ENCODE results near the gene SELENOT.

Gene SELENOT

DNA sequence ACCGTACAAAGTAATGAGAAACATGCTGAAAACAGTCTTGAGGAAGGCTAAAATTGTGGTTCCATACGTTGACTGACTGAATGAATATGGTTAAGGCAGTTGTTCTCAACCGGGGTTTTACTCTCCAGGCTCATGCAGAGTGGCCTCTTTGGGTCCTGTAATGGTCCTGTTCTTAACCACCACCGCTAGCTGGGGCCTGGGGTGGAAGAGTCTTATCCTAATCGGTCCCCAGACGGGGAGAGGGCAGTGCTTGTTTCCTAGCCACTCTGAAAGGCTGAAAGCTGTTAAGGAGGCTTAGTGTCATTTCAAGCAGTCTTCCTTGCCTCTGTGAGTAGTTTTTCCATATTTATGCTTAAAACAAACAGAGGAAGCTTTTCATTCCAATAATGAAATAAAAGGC, 32.0 kb downstream of the SELENOT start:
- peak; percentile 7 for DNase-seq (ENCODE audit: low read depth)
- TF ChIP-seq, protein P1, sequence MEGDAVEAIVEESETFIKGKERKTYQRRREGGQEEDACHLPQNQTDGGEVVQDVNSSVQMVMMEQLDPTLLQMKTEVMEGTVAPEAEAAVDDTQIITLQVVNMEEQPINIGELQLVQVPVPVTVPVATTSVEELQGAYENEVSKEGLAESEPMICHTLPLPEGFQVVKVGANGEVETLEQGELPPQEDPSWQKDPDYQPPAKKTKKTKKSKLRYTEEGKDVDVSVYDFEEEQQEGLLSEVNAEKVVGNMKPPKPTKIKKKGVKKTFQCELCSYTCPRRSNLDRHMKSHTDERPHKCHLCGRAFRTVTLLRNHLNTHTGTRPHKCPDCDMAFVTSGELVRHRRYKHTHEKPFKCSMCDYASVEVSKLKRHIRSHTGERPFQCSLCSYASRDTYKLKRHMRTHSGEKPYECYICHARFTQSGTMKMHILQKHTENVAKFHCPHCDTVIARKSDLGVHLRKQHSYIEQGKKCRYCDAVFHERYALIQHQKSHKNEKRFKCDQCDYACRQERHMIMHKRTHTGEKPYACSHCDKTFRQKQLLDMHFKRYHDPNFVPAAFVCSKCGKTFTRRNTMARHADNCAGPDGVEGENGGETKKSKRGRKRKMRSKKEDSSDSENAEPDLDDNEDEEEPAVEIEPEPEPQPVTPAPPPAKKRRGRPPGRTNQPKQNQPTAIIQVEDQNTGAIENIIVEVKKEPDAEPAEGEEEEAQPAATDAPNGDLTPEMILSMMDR (conservative IDR thresholded peaks at IDR 0.05; ENCODE audit: low read depth, low read length) = no peak
- H3K4me3 ChIP-seq (ENCODE audit: low read depth, low read length) = no peak overlapping the region

DNA sequence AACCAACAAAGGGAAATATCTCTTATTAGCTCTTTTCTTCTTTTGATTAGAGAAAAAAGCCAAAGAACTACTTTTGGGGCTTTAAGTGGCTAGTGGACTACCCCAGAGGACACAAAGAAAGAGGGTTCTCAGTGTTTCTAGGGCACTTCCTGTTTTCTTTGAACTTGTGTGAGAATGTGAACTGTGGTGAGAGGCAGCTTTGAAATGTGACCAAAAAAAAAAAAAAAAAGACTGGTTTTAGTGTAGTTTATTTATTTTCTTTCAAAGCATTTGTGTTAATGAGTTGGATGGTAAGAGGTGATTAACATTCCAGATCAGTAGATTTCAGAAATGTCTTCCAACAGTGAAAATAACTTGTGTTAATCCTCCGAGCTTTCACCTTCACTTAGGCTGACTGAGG, 32.4 kb downstream of the SELENOT start:
- no peak overlapping the region for H3K4me3 ChIP-seq (ENCODE audit: low read depth, low read length)
- peak; percentile 56 for DNase-seq (ENCODE audit: low read depth)
- TF ChIP-seq, protein P1 (conservative IDR thresholded peaks at IDR 0.05; ENCODE audit: low read depth, low read length) = no peak

DNA sequence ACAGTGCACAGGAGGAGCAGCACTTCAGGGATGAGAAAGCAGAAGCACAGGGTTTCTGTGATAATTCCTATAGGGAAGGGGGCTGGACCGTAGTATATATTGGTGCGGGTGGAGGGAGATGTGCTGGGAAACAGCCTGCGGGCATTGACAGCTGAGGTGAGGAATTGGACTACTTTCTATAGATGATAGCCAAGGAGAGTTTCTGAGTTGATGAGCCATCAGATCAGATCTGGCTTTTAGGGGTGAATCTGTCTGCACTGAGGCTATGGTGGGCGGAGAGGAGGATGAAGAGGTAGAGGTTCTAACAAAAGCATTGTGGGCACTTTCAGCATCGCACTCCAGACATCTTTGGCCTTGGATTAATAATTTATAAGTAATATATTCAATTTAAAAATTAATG, 33.1 kb downstream of the SELENOT start:
- H3K4me3 ChIP-seq (ENCODE audit: low read depth, low read length) = no peak overlapping the region
- TF ChIP-seq, protein P1 (conservative IDR thresholded peaks at IDR 0.05; ENCODE audit: low read depth, low read length) = no peak
- no peak for DNase-seq (ENCODE audit: low read depth)

DNA sequence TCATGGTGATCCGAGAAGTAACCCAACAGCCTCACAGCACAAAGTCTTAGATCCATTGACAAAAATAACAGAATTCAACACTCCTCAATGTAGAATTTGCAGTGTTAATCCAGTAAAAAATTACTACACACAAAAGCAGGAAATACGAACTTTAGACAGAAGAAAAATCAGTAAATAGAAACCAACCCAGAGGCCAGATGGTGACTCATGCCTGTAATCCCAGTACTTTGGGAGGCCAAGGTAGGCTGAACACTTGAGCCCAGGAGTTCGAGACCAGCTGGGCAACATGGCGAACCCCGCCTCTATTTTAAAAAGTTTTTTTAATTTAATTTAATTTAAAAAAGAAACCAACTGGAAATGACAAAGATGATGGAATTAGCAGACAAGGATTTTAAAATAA, 36.1 kb downstream of the SELENOT start:
- H3K4me3 ChIP-seq (ENCODE audit: low read depth, low read length) = no peak overlapping the region
- TF ChIP-seq, protein P1 (conservative IDR thresholded peaks at IDR 0.05; ENCODE audit: low read depth, low read length) = no peak
- peak; percentile 13 for DNase-seq (ENCODE audit: low read depth)

DNA sequence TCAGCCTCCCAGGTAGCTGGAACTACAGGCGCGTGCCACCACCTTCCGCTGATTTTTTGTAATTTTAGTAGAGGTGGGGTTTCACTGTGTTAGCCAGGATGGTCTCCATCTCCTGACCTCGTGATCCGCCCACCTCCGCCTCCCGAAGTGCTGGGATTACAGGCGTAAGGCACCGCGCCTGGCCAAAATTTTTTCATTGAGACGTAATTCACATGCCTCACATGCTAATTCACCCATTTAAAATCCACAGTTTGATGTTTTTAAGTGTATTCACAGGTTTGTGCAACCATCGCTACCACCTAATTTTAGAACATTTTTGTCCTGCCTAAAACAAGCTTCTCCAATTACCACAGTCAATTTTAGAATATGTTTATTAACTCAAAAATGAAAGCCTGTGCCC, 37.1 kb downstream of the SELENOT start:
- no peak for DNase-seq (ENCODE audit: low read depth)
- TF ChIP-seq, protein P1 (conservative IDR thresholded peaks at IDR 0.05; ENCODE audit: low read depth, low read length) = no peak
- H3K4me3 ChIP-seq (ENCODE audit: low read depth, low read length) = no peak overlapping the region

DNA sequence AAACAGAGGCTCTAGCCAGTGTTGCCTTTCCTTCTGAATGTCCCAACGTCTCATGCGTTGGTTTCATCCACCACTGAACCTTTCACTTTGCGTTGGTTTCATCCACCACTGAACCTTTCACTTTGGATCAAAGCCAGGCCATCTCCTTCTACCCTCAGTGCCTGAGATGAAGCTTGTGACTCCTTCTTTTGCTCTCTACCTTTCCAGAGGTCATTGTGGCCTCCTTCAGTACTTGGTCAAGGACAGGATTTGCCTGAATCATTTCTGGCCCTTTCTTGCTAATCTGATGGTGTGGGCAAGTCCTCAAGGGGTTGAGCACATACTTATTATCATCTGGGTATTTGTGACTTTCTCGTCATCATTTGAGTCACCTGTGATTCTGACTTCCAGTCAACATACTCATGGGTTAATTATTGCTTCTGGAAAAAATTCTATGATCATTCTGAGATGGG, 50.0 kb downstream of the SELENOT start:
- TF ChIP-seq, protein P1 (conservative IDR thresholded peaks at IDR 0.05; ENCODE audit: low read depth, low read length) = no peak
- no peak for DNase-seq (ENCODE audit: low read depth)
- H3K4me3 ChIP-seq (ENCODE audit: low read depth, low read length) = no peak overlapping the region

DNA sequence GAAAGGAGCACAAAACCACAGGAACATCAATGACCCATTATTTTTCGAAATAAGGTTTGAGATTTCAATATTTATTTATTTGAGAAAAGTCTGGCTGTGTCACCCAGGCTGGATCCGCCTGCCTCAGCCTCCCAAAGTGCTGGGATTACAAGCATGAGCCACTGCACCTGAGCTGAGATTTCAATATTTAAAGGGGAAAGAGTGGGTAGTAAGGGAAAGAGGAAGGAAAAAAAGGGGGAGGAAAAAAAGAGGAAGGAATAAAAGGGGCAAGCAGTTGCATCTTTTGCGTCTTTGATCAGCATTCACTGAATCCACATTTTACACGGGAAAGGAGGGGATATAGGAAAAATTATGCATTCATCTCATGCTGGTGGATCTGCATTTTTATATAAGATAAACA, 53.2 kb downstream of the SELENOT start:
- H3K4me3 ChIP-seq (ENCODE audit: low read depth, low read length) = no peak overlapping the region
- DNase-seq (ENCODE audit: low read depth) = no peak
- TF ChIP-seq, protein P1 (conservative IDR thresholded peaks at IDR 0.05; ENCODE audit: low read depth, low read length) = no peak

Measured in choroid plexus epithelial cell (primary cell).